GM19043 (cell line): ENCODE measurements around the gene NAIF1.
"Not testable (repeated sequence)": the region's sequence is repeated elsewhere in the genome, so short reads cannot be mapped to it uniquely, and the experiment has no call there.

Experiments
- ATAC-seq: cut with Tn5 transposase; IDR thresholded peaks from one replicate; pipeline ENCODE4 v1.9.1; 2021; ENCODE audit warnings: low read depth; ENCODE audit not compliant: unreplicated experiment

The NAIF1 gene

GRCh38 chr9:128036522-128036921, 30.6 kb downstream of the NAIF1 start:
- not testable (repeated sequence) for ATAC-seq

- ATAC-seq, result no peak
Observed at GRCh38 chr9:128034821-128035652, 32.1 kb downstream of the NAIF1 start.

GRCh38 chr9:128033609-128034008, 33.5 kb downstream of the NAIF1 start:
- no peak for ATAC-seq

GRCh38 chr9:128027705-128028104, 39.4 kb downstream of the NAIF1 start:
- ATAC-seq, result no peak

GRCh38 chr9:128026773-128027541, 40.2 kb downstream of the NAIF1 start:
- ATAC-seq, result no peak

GRCh38 chr9:128026255-128026772, 40.8 kb downstream of the NAIF1 start:
- no peak for ATAC-seq

GRCh38 chr9:128025736-128026135, 41.4 kb downstream of the NAIF1 start:
- no peak for ATAC-seq

- no peak for ATAC-seq
Observed at GRCh38 chr9:128024761-128025308, 42.3 kb downstream of the NAIF1 start.

GRCh38 chr9:128023671-128024070, 43.4 kb downstream of the NAIF1 start:
- not testable (repeated sequence) for ATAC-seq

- ATAC-seq, result no peak
Observed at GRCh38 chr9:128022886-128023285, 44.2 kb downstream of the NAIF1 start.

- ATAC-seq, result no peak
Observed at GRCh38 chr9:128021098-128021497, 46.0 kb downstream of the NAIF1 start.

GRCh38 chr9:128020692-128021091, 46.4 kb downstream of the NAIF1 start:
- no peak for ATAC-seq

- ATAC-seq, result no peak
Observed at GRCh38 chr9:128015696-128016095, 51.4 kb downstream of the NAIF1 start.
